Activated T-cell treated with anti-CD3 and anti-CD28 coated beads, Interleukin-2, amount 50 U/mL, for 4 hours (primary cell): Measurements from ENCODE around the gene IL1RN. TPM values are rescaled to one million over a fixed set of nuclear protein-coding genes. Genes with fewer than 3 reads are reported as not detected.
A peak's percentile ranks its signal among the peaks of the same experiment; 100 is the strongest.

Source experiments
- ATAC-seq, 2 donors: fragments of 200-7000 bp; cut with Tn5 transposase; one replicate each; pipeline ENCODE4 v1.10.0; 2021
- DNase-seq: peaks from one replicate; pipeline ENCODE4 v3.0.0-alpha.2; 2020
- H3K27me3 Mint-ChIP-seq: one replicate; pipeline ENCODE4 v1.8.0; 2021; ENCODE audit warnings: low read depth, mixed read lengths
- H3K36me3 Mint-ChIP-seq: one replicate; pipeline ENCODE4 v1.8.0; 2022; ENCODE audit warnings: mixed read lengths; ENCODE audit not compliant: insufficient read depth
- H3K4me1 Mint-ChIP-seq: one replicate; pipeline ENCODE4 v1.8.0; 2021; ENCODE audit warnings: low read depth, mixed read lengths
- H3K4me3 Mint-ChIP-seq: one replicate; pipeline ENCODE4 v1.8.0; 2021; ENCODE audit warnings: mild to moderate bottlenecking, moderate library complexity, mixed read lengths
- H3K9me3 Mint-ChIP-seq: one replicate; pipeline ENCODE4 v1.8.0; 2021; ENCODE audit warnings: mixed read lengths
- total RNA-seq, 3 donors: library from RNA; stranded (reverse); gene quantifications; one replicate each; pipeline ENCODE4 v1.2.1, GENCODE V29; 2021

The IL1RN gene
- total RNA-seq, 3 donors from 2014 or later, result 1.2 to 2.5 (median 1.8) TPM

DNA sequence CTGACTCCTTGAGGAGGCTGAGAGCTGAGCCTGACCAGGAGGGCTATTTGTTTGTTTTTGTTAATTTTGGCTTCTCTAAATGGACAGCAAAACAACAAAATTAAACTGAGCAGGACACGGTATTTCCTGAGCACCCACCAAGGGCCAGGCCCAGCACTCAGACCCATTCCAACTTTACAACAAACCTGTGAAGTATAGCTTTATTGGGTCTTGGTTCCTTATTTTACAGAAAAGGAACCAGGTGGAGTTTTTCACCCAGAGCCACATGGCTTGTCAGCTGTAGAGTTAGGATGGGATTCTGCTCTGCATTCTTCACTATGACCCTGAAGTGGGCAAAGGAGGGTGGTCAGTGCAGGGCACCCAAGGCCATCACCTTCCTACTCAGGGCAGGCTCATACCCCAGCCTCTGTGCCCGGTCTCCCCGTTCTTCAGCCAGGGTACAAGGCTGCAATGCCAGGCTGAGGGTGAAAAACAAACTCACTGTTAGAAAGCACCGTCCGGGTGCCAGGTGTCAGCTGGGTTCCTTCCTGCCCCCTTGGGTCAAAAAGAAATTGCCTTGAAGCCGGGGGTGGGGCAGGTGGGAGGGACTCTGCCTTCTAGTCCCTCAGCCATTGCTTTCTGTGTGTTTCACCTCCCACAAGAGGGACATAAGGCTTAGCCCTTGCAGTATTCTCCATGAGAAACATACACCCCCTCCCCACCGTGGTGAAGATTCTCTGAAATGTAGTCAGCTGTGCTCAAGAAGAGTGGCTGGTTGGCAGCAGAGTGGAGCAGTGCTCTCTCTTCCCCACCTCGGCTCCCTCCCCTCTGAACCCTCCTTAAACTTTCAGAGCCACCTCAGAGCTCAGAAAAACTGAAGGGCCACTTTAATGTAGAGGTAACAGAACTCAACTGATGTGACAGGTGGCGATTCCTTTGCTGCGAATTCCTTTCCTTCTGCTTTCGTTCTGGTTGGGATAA is 48.6 kb downstream of the IL1RN start:
- H3K4me3 Mint-ChIP-seq, result peak overlapping the region; percentile 86
- ATAC-seq (no peak), DNase-seq (peak; percentile 21)
- H3K36me3 Mint-ChIP-seq, result peaks cover 15% of the 10 kb centered on the region
- H3K4me1 Mint-ChIP-seq, result peaks cover 85% of the 10 kb centered on the region
- no peaks in the 10 kb centered on the region for H3K27me3 Mint-ChIP-seq
- H3K9me3 Mint-ChIP-seq, result no peaks in the 10 kb centered on the region

DNA sequence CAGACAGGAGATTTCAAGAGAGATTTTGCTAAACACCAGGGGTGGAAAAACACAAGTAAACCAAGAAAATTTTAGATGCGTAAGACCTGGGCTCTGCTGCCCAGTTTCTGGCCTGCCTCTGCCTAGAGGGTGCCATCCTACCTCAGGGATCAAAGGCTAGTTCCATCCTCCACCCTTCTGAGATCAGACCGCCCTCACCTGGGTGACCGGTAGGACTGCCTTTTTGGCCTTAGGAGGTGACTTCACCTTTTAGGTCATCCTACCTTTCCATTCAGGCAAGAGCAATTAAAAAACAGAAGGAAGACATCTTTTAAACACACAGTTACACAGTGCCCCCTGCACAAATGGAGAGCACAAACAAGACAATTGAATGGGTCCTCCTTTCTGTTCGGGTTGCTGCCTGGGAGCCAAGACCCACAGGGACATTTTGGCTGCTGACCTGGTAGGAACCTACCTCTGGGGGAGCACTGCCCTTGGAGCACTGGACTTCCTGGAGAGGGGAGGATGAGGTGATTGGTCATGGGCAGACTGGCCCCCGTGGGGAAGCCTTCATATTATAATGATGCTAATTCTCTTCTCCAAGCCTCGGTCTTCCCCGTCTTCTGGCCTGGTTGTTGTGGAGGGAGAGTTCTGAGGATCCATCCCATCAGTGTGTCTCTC is 49.4 kb downstream of the IL1RN start:
- no peak for ATAC-seq
- H3K4me3 Mint-ChIP-seq, result peak overlapping the region; percentile 86
- H3K4me1 Mint-ChIP-seq, result peaks cover 85% of the 10 kb centered on the region
- no peaks in the 10 kb centered on the region for H3K9me3 Mint-ChIP-seq
- peaks cover 16% of the 10 kb centered on the region for H3K36me3 Mint-ChIP-seq
- H3K27me3 Mint-ChIP-seq, result no peaks in the 10 kb centered on the region
- DNase-seq, result no peak

DNA sequence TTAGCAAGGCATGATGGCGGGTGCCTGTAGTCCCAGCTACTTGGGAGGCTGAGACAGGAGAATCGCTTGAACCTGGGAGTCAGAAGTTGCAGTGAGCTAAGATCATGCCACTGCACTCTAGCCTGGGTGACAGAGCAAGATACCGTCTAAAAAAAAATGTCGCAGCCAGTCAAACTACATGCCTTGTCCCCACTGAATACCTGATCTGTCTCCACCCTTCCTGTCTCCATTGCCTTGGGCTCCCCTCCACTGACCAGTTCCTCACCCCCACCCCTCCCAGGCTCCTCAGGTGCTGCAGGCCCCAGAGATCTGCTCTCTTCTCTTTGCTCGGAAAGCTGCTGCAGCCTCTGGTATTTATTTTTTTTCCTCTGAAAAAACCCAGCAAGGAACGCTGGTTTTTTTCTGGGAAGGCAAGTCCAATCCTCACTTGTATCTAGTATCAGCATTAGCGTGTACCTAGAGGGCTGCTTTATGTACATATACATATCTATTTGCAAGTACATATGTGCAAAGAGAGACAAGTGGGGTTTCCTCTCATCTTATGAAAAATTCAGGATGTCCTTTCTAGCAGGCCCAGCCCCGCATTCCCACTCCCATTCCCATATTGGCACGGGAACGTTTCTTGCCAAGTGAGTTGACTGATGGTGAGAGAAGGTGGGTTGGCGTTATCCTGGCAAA is 50.8 kb downstream of the IL1RN start:
- Mint-ChIP-seq H3K27me3 (no peaks in the 10 kb centered on the region), H3K36me3 (peaks cover 19% of the 10 kb centered on the region), H3K4me3 (peak overlapping the region; percentile 52), H3K9me3 (no peaks in the 10 kb centered on the region), H3K4me1 (peaks cover 82% of the 10 kb centered on the region)
- ATAC-seq, result no peak
- no peak for DNase-seq

DNA sequence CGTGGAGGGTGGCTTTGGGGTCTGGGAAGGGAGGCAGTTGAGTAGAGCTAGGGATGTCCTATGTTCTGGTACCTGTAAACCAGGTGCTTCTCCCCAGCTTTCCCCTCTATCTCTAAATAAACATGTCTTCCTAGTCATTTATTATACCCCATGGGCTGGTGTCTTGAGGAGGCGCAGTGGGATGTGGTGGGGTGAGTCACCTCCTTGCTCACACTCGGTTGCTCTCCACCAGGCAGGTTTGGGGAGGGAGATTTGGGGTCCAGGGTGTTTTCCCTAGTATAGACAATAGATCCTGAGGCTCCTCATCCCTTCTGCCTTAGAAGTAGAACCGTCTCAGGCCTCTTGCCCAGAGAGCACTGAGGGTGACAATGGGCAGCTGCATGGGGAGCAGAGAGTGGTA is 51.5 kb downstream of the IL1RN start:
- Mint-ChIP-seq H3K4me1 (peaks cover 82% of the 10 kb centered on the region), H3K36me3 (peaks cover 24% of the 10 kb centered on the region), H3K9me3 (no peaks in the 10 kb centered on the region), H3K4me3 (peak overlapping the region; percentile 69), H3K27me3 (no peaks in the 10 kb centered on the region)
- ATAC-seq (peak; percentile 68), DNase-seq (peak; percentile 45)

DNA sequence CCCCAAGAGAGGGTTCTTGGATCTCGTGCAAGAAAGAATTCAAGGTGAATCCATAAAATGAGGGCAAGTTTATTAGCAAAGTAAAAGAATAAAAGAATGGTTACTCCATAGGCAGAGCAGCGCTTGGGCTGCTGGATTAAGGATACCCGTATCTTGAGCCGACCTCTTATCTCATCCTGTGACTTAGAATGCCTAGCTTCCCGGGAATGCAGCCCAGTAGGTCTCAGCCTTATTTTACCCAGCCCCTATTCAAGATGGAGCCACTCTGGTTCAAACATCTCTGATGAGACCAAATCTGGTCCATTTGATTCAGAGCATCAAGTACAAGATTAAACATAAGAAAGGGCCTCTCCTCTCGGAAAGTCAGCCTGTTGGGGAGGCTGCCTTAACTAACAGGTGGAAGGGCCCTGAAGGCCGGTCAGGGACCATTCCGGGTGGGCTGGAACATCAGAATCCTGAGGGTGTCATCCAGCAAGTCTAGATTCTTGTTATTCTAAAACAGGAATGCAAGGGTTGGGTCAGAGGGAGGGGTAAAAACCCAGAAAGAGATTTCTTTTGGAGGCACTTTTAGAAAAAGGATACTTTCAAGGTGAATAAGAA is 52.1 kb downstream of the IL1RN start:
- peak overlapping the region; percentile 69 for H3K4me3 Mint-ChIP-seq
- H3K27me3 Mint-ChIP-seq, result no peaks in the 10 kb centered on the region
- peaks cover 84% of the 10 kb centered on the region for H3K4me1 Mint-ChIP-seq
- ATAC-seq (no peak), DNase-seq (no peak)
- H3K9me3 Mint-ChIP-seq, result no peaks in the 10 kb centered on the region
- peaks cover 26% of the 10 kb centered on the region for H3K36me3 Mint-ChIP-seq

DNA sequence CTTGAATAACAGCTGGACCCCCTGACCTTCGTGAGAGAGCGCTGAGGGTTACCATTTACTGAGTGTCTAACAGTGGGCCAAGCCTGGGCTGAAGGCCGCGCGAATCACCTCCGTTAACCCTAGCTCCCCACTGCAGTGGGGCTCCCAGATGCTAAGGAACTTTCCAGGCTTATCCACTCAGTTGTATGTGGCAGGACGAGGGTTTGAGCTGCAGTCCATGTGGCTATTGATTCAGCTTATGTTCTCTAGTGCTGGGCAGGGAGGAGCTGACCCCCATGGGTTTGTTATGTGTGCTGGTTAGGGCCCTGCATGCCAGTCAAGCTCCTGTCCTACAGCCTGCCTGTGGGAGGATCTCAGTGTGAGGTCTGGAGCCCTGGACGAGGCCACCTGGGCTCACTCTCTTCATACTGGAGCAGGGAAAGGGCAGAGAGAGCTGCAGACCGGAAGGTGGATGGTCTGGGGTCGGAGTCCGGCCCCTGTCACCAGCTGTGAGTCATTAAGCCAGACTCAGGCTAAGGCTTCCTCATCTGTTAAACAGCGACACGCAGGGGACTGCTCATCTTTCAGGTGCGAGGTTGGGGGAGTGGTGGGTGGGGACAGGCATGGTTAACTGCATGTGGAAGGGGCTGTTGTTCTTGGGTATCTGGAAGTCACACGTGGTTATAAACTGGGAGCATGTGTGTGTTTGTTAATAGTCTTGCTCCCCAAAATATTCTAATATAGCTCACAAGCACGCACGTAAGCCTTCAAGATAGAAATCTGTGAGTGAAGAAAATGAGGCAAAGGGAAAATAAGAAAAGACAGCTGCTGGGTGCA is 52.9 kb downstream of the IL1RN start:
- peak; percentile 62 to 66 for ATAC-seq
- peak; percentile 19 for DNase-seq

DNA sequence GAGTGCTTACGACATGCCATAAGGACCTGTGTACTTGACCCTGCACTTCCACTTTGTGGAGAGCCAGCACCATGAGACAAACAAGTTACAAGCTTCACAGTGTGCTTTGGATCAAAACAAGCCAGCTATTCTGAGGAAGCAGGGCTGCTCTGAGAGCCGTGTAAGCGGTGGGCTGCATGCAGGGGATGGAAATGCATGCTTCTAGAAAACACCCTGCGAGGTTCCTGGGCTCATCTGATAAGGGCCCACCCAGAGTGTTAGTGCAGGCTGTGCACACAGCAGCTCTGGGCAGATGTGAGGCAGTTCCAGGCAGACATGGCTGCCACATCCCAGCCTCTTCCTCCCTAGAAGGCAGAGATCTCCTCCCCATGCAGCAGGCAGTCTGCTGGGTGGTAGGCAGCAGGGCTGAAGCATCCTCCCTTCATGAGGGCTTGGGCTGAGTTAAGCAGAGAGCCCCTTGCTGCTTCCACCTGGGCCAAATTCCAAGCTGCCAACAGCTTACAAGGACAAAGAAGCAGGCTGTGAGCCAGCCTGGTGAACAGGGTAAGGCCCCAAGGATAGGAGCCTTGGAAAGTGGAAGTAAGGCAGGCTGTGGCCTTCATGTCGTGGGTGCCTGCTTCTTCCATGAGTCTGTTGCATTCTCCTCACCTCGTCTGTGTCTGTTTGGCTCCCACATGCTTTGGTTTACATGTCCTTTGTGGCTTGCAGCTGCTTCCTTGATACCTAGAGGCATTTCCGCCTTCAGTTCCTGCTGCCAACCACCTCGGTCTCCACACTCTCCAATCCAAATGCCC is 54.1 kb downstream of the IL1RN start:
- peaks cover 34% of the 10 kb centered on the region for H3K36me3 Mint-ChIP-seq
- ATAC-seq, result no peak
- peak overlapping the region; percentile 50 for H3K4me3 Mint-ChIP-seq

More for the DNA sequence above, 52.9 kb downstream of the IL1RN start:
- H3K9me3 Mint-ChIP-seq, result no peaks in the 10 kb centered on the region
- H3K36me3 Mint-ChIP-seq, result peaks cover 28% of the 10 kb centered on the region
- H3K4me1 Mint-ChIP-seq, result peaks cover 88% of the 10 kb centered on the region
- peak overlapping the region; percentile 50 for H3K4me3 Mint-ChIP-seq
- H3K27me3 Mint-ChIP-seq, result no peaks in the 10 kb centered on the region

DNA sequence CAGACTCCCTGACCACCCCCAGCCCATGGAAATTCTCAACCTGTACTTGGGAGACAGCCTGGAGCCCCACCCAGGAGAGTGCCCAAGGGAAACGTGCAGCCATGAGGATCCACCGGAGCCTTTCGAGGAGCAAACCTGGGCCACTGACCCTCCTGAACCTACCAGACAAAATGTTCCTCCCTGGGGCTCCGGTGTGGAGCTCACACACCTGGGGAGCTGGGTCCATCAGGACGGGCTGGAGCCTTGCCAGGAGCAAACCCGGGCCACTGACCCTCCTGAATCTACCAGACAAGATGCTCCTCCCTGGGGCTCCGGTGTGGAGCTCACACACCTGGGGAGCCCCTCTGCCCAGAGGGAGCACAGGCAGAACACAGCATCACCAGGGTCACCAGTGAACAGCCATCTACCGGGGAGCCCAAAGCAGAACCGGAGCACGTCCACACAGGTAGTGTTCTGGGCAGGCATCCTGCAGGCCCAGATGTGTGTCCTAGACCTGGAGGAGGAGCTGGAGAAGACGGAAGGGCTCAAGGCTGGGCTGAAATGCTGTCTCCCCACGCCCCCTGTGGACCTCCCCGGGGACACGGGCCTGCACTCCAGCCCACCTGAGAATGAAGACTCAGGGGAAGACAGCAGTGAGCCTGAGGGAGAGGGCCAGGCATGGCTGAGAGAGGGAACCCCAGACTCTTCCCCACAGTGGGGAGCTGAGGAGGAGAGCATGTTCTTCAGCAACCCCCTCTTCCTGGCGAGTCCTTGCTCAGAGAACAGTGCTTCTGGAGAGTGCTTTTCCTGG is 55.3 kb downstream of the IL1RN start:
- no peak for DNase-seq
- Mint-ChIP-seq H3K9me3 (no peaks in the 10 kb centered on the region), H3K36me3 (peaks cover 31% of the 10 kb centered on the region), H3K27me3 (no peaks in the 10 kb centered on the region), H3K4me1 (peaks cover 89% of the 10 kb centered on the region), H3K4me3 (no peak overlapping the region)
- ATAC-seq, result no peak

More for the DNA sequence above, 54.1 kb downstream of the IL1RN start:
- Mint-ChIP-seq H3K4me1 (peaks cover 92% of the 10 kb centered on the region), H3K27me3 (no peaks in the 10 kb centered on the region), H3K9me3 (no peaks in the 10 kb centered on the region)
- DNase-seq, result no peak

DNA sequence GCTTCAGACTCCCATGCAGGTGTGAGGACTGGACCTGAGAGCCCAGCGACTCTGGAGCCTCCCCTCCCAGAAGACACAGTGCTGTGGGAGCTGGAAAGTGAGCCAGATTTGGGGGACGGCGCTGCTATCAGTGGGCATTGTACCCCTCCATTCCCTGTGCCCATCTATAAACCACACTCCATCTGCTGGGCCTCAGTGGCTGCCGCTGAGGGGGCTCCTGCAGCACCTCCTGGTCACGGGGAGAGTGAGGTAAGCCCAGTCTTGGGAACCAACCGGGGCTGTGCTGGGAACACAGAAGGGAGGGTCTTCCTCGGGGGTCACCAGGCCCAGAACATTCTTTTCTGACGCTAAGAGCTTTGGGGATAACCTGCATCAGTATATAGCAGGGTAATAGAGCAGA is 55.9 kb downstream of the IL1RN start:
- H3K36me3 Mint-ChIP-seq, result peaks cover 32% of the 10 kb centered on the region
- peaks cover 86% of the 10 kb centered on the region for H3K4me1 Mint-ChIP-seq
- no peaks in the 10 kb centered on the region for H3K9me3 Mint-ChIP-seq
- no peak for DNase-seq
- H3K4me3 Mint-ChIP-seq, result no peak overlapping the region
- H3K27me3 Mint-ChIP-seq, result no peaks in the 10 kb centered on the region
- no peak for ATAC-seq

Other genes with a start within 250 kb of the IL1RN start
- not detected for gene IL37, start 216.4 kb upstream of the IL1RN start, total RNA-seq
- not detected for gene IL36G, start 149.6 kb upstream of the IL1RN start, total RNA-seq
- not detected for gene IL36A, start 122.1 kb upstream of the IL1RN start, total RNA-seq
- not detected for gene IL36B, start 74.7 kb upstream of the IL1RN start, total RNA-seq
- 1 to 10 TPM in 2 of 3 donors, under 1 TPM in 1; 0.61 to 3.9 (median 1.6) TPM for gene IL36RN, start 68.4 kb upstream of the IL1RN start, total RNA-seq
- not detected for gene IL1F10, start 59.6 kb upstream of the IL1RN start, total RNA-seq
- gene PSD4, start 46.4 kb downstream of the IL1RN start, total RNA-seq, result 100 to 1,000 TPM; 155 to 172 (median 164) TPM
- 1 to 10 TPM in 1 of 3 donors, under 1 TPM in 2; 0.73 to 1.1 (median 0.98) TPM for gene PAX8, start 151.3 kb downstream of the IL1RN start, total RNA-seq